GM19397 (cell line): ENCODE results near the gene COG4.

Experiments used
- ATAC-seq: cut with Tn5 transposase; IDR thresholded peaks from one replicate; pipeline ENCODE4 v1.9.1; 2021; ENCODE audit warnings: mild to moderate bottlenecking, moderate library complexity; ENCODE audit not compliant: unreplicated experiment

Gene COG4

DNA sequence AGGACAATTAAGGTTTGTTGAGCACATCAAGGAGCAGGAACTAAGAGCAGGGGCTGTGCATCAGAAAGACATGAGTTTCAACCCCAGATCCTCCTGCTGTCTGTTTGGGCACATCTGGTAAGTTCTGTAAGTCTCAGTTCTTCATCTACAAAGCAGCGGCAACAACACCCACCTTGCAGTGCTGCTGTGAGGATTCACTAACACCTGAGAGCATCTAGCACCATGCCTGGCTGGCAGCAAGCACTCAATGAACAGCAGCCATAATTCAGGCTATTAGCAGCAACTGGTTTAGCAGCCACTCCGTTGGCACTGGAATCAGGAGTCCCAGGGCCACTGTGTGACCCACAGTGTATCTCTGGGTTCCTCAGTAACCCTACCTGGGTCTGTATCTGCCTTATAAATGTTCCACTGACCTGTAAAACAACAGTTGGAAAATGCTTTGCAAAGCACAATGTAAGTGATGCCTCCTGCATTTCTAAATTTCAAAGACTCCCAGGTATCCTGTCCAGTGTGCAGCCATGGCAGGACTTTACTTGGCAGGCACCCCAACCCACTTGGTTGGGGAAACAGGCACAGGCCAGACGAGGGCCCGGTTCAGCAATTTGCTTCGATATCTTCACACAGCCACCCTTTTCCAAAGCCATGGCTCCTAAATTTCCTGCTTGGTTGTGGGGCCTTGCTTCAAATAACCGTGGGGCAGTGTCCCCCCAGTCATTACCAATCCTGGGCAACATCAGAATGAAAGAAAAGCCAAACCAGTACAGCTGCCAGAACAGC, 88.7 kb downstream of the COG4 start:
- ATAC-seq: no peak

DNA sequence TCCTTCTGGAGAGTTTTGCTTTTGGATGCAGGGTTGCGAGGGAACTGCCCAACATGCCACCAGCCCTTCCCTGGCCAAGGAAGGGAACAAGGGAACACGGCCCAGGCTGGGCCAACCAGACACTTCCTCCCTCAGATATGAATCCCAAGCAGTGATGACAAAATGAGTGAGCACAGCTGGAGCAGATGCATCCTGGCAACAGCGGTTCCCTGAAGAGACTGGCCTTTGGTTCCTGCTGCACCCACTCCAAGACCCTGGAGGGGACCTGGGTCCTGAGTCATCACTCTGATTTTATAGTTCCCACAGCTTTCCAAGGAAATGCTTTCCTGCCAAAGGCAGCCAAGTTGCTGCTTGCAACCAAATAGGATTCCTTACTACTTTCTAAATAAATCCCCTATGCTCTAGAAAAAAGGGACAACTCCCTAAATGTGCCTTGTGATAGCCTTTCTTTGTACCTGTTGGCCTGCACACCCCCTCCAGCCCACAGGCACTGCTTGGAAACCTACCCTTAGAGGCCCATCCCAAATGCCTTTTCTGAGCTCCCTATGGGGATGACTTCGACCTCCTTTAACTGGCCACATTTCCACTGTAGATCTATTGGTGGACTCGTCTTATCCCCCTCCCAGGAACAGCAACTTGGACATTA, 89.8 kb downstream of the COG4 start:
- no peak for ATAC-seq

DNA sequence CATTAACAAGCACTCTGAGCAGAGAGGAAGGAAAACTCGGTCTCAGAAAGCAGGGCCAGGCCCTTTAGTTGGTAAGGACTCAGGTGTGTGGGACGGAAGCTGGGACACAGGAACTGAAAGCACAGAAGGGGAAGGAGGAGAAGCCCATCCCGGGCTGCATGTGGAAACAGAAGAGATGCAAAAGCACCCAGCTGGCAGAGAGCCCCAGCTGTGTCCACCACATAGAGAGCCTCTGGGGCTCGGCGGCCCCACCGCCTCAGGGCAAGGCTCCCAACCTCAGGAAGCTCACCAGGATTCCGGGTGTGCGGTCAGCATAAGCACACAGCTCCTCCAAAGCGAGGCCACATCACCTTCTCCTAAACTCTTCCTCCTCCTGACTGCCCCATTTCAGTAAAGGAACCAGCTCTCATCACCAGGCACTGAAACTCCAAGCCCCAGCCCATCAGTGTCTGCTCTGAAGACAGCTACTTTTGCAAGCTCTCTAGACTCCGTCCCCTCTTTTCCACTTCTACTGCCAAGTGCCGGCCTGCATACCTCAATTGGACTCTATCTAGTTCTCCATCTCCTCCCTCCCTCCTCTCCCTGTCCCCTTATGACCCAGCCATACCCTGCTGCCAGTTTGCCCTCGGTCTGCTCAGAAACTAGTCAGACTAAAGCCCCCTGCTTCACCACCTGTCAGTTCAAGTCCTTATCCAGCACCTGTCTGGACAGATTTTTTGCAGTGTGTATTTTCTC, 90.5 kb downstream of the COG4 start:
- no peak for ATAC-seq

DNA sequence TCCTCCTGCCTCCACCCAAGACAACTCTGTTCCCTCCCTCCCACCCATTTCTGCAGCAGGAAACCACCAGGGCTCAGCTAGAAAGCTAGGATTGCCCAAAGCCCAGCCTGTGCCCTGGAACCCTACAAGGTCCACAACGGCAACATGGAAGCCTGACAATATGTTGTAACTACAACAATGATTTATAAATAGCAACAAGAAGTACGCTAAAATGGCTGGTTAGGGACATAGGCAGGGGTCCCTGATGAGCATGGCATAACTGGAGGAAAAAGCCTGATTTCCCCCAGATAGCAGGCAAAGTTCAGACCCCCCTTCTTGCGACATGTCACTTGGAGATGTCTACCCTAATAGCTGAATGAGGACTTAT, 91.0 kb downstream of the COG4 start:
- ATAC-seq: no peak

DNA sequence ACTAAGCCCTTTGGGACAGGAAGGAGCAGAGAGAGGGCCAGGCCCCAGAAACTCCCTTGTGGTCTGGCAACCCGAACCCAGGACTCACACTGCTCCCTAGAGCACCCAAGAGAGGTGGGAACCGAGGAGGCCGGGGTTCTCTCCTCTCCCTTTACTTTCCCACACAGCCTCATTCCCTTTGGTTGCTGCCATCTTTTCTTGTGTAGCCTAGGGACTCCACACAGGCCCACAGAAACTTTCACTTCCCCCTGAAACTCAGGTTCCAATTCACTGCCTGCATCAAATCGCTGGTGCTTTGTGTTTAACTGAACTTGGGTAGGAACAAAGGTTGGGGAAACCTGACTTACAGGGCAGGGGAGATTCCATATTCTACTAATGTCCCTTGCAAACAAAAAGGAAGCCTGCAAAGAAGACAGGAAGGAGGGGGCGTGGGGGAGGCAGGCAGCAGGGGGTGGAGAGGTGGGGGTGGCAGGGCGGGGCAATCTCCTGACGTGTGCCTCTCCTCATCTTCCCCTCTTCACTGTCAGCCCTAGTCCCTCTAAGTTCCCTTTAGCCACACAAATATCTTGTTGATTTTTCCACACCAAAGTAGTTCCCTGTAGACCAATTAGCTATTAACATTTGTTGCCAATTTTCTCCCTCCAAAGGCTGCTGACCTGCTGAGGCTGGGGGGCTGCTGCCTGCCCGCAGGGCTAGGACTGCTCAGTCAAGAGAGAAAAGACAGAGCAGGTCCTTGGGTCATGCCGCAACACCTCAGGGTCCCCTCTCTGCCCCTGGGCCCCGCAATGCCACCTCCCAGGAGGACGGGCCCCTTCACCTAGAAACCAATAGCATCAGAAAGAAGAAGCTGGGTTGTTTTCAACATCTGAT, 92.5 kb downstream of the COG4 start:
- ATAC-seq: peak; percentile 38
